GM19239 (cell line): ENCODE measurements around the gene NFIA.

Experiments
- DNase-seq: peaks from one replicate; pipeline ENCODE4 v3.0.0; 2011; ENCODE audit warnings: low spot score; ENCODE audit not compliant: insufficient read length
- FAIRE-seq: peaks from 2 replicates; lab custom pipeline; 2011; peaks lifted over from hg19 to GRCh38; lab: Jason Lieb, UNC

NFIA gene

DNA sequence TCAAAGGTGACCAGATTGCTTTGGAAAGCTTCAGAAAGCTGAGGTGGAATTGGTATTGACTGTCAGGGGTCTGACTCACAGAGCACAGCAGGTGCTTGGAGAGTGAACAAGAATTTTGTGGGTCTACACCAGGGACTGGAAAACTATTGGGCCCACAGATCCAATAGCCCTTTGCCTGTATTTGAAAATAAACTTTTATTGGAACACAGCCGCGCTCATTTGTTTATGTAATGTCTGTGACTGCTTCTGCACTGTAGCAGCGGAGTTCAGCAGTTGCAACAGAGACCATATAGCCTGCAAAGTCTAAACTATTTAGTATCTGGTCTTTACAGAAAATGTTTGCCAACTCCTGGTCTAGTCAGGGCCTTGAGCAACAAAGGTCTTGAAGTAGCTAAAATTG lies 315.6 kb downstream of the NFIA start:
- FAIRE-seq (no peak), DNase-seq (no peak)

DNA sequence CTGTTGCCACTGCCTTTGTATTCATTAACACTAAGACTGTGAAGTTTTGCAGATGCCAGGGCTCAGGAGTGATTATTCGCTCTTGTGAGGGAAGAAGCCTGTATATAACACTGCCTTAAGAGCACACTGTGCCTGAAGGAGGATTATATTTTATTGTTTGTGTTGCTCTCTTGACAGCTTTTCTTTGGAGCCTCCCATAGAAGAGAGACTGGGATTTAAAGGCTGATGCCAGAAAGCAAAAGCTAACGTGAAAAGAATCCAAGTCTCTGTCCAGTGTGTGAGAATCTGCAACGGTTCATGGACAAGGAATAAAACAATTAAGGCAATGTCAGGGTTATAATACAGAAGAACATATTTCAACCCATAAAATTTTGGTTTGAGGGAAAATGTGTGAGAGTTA lies 316.8 kb downstream of the NFIA start:
- no peak for DNase-seq
- no peak for FAIRE-seq

DNA sequence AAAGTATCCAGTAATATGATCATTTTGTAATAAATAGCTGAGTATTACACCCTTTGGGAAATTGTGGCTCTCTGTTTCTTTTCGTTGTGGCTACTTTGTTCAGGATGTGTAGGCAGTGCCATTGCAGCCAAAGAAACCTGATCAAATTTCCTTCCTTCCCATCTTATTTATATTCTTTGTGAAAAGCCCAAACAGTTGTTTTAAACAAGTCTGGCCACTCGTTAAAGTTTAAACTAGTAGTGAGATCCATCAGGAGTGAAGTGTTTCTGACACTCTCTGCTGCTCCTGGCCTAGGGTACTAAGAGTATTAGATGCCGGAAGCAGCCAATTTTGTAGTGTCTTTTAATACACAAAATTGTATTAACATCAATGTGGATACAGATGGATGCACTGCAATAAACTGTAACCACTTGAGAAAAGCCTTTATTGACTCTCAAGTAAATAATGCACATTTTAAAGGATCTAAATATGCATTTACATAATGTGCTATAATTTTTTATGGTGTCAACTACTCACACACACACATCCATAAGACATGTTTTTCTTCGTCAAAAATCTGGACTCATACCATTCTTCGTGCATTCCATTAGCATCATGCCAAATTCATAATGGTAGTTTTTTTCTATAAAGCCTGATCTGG lies 317.9 kb downstream of the NFIA start:
- DNase-seq (no peak), FAIRE-seq (no peak)

DNA sequence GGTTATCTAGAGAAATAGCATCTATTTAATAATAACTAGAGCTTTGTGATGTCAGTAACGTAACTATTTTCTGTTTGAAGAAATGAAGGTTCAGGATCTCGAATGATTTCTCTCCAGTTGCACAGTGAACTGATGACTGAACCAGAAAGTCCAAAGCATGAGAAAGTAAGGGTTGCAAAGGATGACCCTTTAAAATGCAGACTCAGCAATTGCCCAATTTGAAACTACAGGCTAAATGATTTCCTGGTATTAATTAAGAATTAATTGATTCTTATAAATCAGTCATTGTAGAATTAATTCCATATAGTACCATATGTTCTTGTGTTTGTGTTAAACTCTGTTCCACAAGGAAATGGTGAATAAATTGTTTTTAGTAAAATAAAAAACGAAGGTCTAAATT lies 318.6 kb downstream of the NFIA start:
- FAIRE-seq (no peak), DNase-seq (no peak)

DNA sequence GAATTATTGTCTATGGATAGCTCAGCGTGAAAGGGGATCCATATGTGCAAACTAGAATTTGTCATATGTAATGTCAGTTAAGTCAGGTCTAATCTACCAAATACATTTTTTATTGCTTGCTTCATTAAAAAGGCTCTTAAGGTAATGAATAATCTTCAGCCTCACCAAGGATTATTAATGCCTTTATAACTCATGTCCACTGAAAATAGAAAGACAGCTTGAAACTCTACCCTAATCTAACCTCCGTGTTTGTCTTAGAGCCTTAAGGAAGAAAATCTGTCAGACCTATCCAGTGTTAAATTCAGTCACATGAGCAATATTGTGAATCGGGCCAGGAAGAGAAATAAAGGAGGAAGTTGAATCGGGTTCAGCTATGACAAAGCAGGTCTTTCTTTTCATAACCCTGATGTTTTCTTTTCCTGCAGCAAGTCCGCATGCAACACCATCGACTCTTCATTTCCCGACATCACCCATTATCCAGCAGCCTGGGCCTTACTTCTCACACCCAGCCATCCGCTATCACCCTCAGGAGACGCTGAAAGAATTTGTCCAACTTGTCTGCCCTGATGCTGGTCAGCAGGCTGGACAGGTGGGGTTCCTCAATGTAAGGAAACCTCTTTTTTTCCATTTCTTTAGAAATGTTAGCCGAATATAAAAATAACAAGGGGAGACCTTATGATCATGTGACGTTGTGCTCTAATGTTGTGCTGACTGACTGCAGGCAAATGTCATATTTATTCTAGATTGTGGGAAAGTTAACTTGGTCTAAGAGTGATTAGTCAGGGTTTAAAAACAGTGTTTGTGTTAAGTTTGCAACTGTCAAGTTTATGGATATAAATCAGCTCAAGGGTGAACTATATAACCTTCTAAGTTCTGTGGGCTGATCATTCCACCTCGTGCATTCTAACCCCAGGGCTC lies 321.6 kb downstream of the NFIA start:
- no peak for DNase-seq

DNA sequence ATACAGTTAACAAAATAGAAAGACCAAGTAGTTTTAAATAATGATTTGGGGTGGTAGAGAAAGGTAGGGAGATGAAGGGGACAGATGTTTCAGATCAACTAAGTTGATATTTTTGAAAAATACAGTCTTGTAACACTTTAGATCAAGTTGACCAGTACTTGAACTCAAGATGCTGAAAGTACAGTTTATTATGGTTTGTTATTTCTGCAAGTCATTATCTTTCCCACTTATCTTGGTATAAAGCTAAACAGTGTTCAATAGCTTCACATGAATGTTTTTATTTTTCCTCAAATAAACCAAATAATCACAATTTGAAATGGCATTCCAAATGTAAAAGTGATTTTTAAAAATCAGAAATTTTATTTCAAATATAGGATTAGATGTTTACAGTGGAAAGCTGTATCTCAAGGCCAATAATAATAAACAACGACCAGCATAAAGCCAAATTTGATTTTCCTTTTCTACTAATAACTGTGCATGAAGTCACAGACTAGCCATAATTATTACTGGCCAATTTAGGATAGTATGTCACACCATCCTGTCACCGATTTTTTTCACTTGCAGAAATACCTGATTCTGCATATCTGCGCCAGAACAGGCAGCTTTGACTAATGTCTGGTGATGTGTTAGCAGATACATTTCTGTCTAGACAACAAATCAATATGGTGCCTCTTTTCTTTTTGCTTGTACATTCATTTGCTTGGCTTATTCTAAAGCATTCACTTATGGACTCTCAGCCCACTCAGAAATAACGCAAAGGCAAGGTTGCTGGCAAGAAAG lies 322.4 kb downstream of the NFIA start:
- no peak for DNase-seq
- FAIRE-seq, result no peak

More for the DNA sequence above, 321.6 kb downstream of the NFIA start:
- no peak for FAIRE-seq

DNA sequence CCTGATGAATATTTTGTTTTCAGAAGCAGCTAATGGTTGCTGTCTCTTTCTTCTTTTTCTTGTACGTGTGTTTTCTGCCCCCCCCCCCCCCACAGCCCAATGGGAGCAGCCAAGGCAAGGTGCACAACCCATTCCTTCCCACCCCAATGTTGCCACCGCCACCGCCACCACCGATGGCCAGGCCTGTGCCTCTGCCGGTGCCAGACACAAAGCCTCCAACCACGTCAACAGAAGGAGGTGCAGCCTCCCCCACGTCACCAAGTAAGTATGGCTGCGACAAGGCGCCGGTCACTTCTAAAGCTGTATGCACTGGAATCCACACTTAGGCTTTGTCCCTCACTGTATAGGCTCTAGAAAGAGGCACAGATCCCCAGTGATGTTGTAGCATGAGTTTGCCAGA lies 324.1 kb downstream of the NFIA start:
- FAIRE-seq, result no peak

DNA sequence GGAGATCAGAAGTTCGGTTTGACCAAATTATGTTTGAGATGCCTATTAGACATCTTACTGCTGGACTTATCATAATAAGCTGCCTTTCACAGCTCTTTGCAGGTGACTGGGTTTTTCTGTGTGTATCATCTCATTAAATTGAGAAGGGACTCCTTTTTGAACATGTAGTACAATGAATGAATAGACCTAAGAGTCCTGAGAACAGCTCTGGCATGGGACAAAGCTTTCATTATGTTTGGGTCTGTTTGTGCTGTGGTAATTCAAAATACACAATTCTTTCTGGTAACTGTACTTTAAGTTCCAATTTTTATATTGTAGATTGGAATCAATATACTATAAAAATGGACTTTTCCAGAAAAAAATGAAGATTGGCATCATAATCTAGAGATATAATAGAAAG lies 330.2 kb downstream of the NFIA start:
- DNase-seq, result no peak
- no peak for FAIRE-seq

More for the DNA sequence above, 324.1 kb downstream of the NFIA start:
- DNase-seq, result no peak

DNA sequence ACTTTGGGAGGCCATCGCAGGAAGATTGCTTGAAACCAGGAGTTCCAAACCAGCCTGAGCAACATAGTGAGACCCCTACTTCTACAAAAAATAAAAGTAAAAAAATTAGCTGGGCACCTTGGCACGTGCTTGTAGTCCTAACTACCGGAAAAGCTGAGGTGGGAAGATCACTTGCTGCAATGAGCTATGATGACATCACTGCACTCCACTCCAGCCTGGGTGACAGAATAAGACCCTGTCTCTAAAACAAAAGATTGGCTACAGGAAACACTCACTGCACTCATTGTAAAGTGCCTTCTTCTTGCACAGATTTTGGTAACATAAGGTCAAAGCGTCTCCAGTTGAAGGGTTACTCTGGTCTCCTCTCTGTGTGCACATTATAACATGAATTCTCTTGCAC lies 336.8 kb downstream of the NFIA start:
- DNase-seq (no peak), FAIRE-seq (no peak)

DNA sequence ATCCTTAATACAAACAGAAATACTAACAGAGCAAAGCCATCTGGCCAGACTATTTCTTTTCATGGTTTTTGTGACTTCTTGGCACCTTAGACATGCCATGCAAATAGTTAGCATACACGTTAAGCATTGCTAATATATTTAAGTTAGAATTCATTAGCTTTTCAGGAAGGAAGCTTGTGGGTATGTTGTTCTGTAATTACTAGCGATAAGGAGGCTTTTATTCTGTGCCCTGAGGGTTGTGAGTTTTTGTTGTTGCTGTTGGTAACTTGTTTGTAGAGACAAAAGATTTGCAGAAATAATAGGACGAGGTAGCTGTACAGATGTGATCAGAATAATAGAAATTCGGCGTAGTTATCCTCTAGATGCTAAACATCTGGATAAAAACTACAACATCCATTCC lies 337.3 kb downstream of the NFIA start:
- DNase-seq, result no peak
- FAIRE-seq, result no peak

DNA sequence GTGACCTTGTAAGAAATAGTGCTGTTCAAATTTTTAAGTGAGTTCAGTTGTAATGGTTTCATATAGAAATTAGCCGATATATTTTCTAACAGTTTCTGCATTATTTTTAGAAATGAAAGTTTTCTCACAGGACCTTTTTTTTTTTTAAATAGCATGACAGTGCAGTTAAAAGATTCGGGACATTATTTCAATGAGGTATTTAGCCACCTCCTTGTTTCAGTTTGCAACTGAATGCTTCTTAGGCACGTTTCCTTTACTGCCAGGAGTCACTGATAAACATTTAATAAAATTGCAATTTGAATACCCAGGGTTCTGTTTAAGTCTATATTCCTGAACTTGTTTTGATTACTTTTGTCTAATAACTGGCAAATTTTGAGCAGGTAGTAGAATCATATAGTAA lies 337.9 kb downstream of the NFIA start:
- FAIRE-seq (no peak), DNase-seq (no peak)

DNA sequence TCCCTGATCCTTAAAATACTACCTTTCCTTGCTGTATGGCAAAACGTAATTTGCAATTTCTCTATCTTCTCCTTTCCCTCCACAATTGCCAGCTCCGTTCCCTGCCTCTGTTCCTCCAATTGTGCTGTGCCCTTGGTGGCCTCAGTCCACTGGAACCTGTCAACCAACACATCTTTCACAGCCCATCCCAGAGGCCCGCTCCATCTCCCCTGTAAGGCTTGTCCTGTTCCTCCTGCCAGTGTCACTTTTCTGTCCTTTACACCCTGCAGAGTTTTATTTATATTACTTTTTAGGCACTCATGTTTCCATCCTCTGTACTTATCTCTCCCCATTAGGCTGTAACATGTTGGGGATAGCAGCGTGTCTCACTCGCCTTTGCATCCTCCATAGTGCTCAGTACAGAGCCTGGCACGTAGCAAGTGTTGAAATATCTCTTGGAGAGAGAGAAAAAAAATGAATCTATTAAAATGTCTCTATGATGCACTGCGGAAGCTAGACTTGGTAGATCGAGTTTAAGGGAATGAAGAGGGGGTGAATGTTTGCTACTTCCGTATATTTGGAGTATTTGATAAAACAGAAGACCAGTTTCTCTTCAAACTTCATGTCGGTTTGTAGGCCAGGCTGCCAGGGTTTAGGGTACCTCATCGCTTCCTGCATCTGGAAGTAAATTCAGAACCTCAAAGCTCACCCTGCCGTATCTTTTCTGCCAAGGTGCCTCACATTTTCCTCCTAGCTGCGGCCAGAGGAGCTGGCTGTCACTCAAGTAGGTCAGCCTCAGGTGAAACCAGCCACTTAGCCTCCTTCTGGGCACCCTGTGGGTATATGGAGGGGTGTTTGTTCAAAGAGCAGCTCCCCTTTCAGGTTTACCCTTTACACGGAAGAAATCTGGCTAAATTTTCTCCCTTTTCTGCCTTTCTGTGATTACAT lies 338.8 kb downstream of the NFIA start:
- FAIRE-seq, result no peak
- no peak for DNase-seq

DNA sequence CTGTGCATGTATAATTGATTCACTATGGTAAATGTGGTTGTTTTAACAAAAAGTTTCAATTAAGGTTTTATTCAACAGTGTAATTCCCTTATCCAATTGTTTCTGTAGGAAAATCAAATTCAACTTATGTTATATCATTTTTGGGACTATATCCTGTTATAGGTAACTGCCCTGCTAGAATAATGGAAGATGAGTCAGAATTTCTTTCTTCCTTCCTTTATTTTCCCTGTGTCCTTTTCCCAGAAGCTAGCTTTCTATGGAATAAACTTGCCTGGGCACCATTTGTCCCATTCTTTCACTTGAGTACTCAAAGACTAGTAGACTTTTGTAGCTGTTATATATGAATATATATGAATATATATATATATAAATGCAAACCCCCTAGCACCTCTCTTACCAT lies 341.3 kb downstream of the NFIA start:
- DNase-seq, result no peak
- no peak for FAIRE-seq

DNA sequence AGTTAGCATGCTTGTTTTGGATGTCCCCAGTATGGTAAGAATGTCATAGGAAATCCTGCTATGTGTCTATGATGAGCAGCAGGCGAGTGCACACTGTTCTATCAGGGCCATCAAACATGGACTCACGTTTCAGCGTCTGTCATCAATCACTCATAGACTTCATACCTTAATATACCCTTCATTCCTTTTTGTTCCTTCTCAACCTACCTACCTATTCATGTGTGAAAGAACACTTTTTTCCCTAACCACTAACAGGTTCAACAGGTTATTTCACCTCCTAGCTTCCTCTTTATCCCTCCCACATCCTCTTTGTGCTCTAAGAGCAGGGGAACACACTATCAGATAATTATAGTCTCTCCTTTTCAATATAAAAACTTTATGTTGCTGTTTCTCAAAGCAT lies 342.0 kb downstream of the NFIA start:
- FAIRE-seq (no peak), DNase-seq (no peak)

DNA sequence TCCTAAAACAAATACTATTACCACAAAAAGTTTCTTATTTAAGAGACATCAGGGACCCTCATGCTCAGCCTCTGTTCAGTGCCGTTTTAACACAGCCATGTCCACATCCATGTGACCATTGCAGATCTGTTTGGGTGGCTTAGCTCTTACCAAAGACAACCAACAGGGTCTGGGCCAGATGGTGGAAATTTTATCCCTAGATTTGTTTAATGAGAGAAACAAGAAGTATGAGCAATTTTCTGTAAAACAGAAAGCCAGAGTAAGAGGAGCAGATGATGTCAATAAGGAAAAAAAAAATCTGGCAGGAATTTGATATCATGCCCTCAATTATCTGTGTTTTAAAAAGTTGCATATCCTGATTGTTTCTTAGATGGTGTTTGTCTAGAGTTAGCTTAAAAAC lies 342.7 kb downstream of the NFIA start:
- no peak for DNase-seq
- no peak for FAIRE-seq

DNA sequence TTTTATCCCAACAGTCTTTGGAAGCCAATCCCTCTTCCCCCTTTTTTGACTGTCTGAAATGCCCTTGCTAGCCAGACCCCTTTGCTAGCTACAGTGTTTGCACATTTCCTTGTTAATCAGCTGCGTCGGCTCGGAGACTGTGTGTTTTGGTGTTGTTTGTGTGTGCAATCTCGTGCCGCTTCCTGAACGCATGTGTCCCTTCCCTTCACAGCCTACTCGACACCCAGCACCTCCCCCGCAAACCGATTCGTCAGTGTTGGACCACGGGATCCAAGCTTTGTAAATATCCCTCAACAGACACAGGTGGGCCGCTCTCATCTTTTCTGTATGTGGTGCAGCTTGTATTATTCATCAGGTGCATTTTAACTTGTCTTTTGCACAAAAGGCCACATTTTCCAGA lies 343.9 kb downstream of the NFIA start:
- FAIRE-seq (no peak), DNase-seq (no peak)

DNA sequence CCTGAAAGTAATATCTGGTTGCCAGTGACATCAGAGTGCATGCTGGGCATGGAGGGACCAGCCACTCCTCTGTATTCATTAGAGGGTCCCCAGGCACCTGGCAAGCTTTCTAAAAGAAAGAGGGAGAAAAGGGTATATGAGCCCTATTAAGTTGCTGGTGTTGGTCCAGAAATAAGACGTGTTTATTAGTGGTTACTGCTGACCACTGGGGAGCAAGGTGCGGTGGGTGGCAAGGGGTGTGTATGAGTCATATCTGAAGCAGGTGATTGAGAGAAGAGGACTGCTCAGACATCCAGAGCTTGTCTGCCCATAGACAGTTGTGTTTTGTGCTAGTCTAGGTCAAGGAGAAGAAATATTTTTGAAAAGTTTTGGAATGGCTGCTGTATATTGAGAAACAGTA lies 344.5 kb downstream of the NFIA start:
- no peak for DNase-seq
- no peak for FAIRE-seq

DNA sequence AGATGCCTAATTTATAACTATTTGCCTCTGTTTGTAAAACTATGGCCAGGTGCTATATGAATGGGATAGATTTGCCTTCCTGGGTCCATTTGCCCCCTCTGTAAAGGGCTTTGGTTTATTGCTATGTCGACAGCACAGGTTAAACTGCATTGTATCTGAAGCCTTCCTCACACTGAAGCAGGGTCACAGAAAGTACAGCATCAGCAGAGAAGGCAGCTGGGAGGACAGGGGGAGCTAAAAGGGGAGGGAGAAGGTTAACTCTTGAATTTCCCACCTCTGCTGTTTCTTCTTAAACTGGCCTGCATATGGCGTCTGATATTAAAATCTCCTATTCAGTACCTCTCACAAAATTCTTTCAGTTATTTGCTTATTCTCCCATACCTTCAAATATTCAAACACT lies 345.1 kb downstream of the NFIA start:
- FAIRE-seq (no peak), DNase-seq (no peak)

DNA sequence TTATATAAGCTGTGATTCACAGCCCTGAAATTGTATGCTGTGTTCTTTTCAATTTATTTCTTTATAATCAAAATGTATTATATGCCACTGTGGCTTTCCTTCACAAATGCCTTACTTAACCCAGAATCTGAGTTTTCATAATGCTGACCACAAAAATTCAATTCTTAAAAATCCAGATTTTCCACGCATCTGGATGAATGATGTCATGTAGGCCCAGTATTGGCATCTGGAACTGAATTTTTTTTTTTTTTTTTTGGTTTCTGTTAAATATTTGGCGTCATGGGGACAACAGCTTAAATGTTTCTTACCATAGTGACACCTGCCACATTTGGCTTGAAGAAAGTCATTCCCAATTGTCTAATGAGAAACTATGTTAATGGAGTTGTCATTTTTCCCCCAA lies 345.8 kb downstream of the NFIA start:
- no peak for FAIRE-seq
- no peak for DNase-seq
